HCT116 (cell line): ENCODE measurements around the gene TDG. TPM values are rescaled to one million over a fixed set of nuclear protein-coding genes. Genes with fewer than 3 reads are reported as not detected.

Experiments used
- ATAC-seq: fragments of 200-7000 bp; cut with Tn5 transposase; 2 replicates; pipeline ENCODE4 v1.9.1; 2020; ENCODE audit warnings: mild to moderate bottlenecking, moderate library complexity
- BruUV-seq: library from RNA; stranded (reverse); fragments of 400-500 nt; replicated peaks from 2 replicates; lab custom pipeline; 2021; lab: Mats Ljungman, UMichigan
- CTCF ChIA-PET: fragments of 300-600 bp; sonication (Branson Sonifier 250); formaldehyde crosslinking; loops from one replicate; lab custom pipeline; 2021; ENCODE audit warnings: antibody characterized with exemption; lab: Charles Lee
- POLR2A ChIA-PET: fragments of 300-600, 350-600 bp; sonication (Branson Sonifier 250); formaldehyde crosslinking; loops from one replicate; lab custom pipeline; 2021; ENCODE audit warnings: antibody characterized with exemption; lab: Charles Lee
- RAD21 ChIA-PET, 2 experiments: fragments of 300-600 bp; sonication (Branson Sonifier 250); formaldehyde crosslinking; loops; one replicate each; lab custom pipeline; 2023; ENCODE audit warnings: low total read pairs in 2 of 2; ENCODE audit not compliant: uncharacterized antibody in 2 of 2, unreplicated experiment in 2 of 2, low non-redundant PET in 1 of 2; lab: Charles Lee
- DNase-seq: peaks from one replicate; pipeline ENCODE4 v3.0.0-alpha.2; 2010; ENCODE audit warnings: low read depth, low spot score
- H2AFZ ChIP-seq: fragments of 200-600 bp; shearing (Covaris generic), sonication (generic); 2 replicates; pipeline ENCODE4 v1.6.1; 2017; ENCODE audit warnings: low read depth, mixed run types, mixed read lengths, antibody characterized with exemption, low read length; ENCODE audit not compliant: poor library complexity, severe bottlenecking
- H3K27ac ChIP-seq: 2 replicates; pipeline ENCODE4 v1.5.1; 2012; ENCODE audit warnings: low read depth, low read length
- H3K27me3 ChIP-seq: fragments of 200-600 bp; sonication (generic); 2 replicates; pipeline ENCODE4 v1.6.1; 2016; ENCODE audit warnings: mixed run types, low read length, mixed read lengths; ENCODE audit not compliant: insufficient read depth
- H3K36me3 ChIP-seq, 2 experiments: fragments of 200-500 bp in 1 of 2; fragments of 200-600 bp in 1 of 2; sonication (Bioruptor generic) in 1 of 2; sonication (generic) in 1 of 2; 2 replicates each; pipeline versions ENCODE4 v1.5.1 to v1.6.1; 2014 to 2016; ENCODE audit warnings: low read length in 2 of 2, inconsistent platforms in 1 of 2, mixed read lengths in 1 of 2, mixed run types in 1 of 2; ENCODE audit not compliant: insufficient read depth in 2 of 2, control insufficient read depth in 1 of 2
- H3K4me1 ChIP-seq, 2 experiments: fragments of 200-600 bp in 1 of 2; sonication (generic) in 1 of 2; 2 replicates each; pipeline versions ENCODE4 v1.5.1 to v1.6.1; 2012 to 2017; ENCODE audit warnings: low read length in 2 of 2, inconsistent platforms in 1 of 2, mild to moderate bottlenecking in 1 of 2, mixed read lengths in 1 of 2, mixed run types in 1 of 2, moderate library complexity in 1 of 2; ENCODE audit not compliant: insufficient read depth in 2 of 2, control insufficient read depth in 1 of 2
- H3K4me2 ChIP-seq: fragments of 200-600 bp; sonication (generic); 2 replicates; pipeline ENCODE4 v1.6.1; 2017; ENCODE audit warnings: mixed run types, low read length, mixed read lengths
- H3K4me3 ChIP-seq, 2 experiments: fragments of 200-600 bp in 1 of 2; sonication (generic) in 1 of 2; replicated peaks in 1 of 2; 2 replicates each; pipeline ENCODE4 v1.5.1; 2011 to 2016; ENCODE audit warnings: low read length in 2 of 2, control low read depth in 1 of 2, low read depth in 1 of 2, mild to moderate bottlenecking in 1 of 2, mixed read lengths in 1 of 2, mixed run types in 1 of 2
- H3K79me2 ChIP-seq: fragments of 200-600 bp; sonication (generic); 2 replicates; pipeline ENCODE4 v1.6.1; 2017; ENCODE audit warnings: mild to moderate bottlenecking, mixed run types, low read length, moderate library complexity, mixed read lengths; ENCODE audit not compliant: insufficient read depth
- H3K9ac ChIP-seq: fragments of 200-600 bp; sonication (generic); 2 replicates; pipeline ENCODE4 v1.6.1; 2016; ENCODE audit warnings: low read length, mixed read lengths
- H3K9me2 ChIP-seq: fragments of 200-600 bp; sonication (generic), shearing (Covaris generic); 2 replicates; pipeline ENCODE4 v1.6.1; 2017; ENCODE audit warnings: mixed run types, mild to moderate bottlenecking, moderate library complexity; ENCODE audit not compliant: insufficient read depth
- H3K9me3 ChIP-seq, 2 experiments: fragments of 200-500 bp in 1 of 2; fragments of 200-600 bp in 1 of 2; sonication (Bioruptor generic) in 1 of 2; sonication (generic) in 1 of 2; 2 replicates each; pipeline ENCODE4 v1.6.1; 2014 to 2017; ENCODE audit warnings: low read length in 2 of 2, mixed read lengths in 2 of 2, inconsistent platforms in 1 of 2, low read depth in 1 of 2, mild to moderate bottlenecking in 1 of 2, mixed run types in 1 of 2, moderate library complexity in 1 of 2; ENCODE audit not compliant: control insufficient read depth in 1 of 2, insufficient read depth in 1 of 2
- H4K20me1 ChIP-seq: fragments of 200-600 bp; sonication (generic), shearing (Covaris generic); 2 replicates; pipeline ENCODE4 v1.6.1; 2017; ENCODE audit warnings: mixed run types, mild to moderate bottlenecking, moderate library complexity; ENCODE audit not compliant: insufficient read depth
- ATF3 ChIP-seq: IDR thresholded peaks from 2 replicates; pipeline ENCODE4 v1.6.1; 2012
- CBX3 ChIP-seq: IDR thresholded peaks from 2 replicates; pipeline ENCODE4 v1.6.1; 2012; ENCODE audit warnings: low read depth
- CEBPB ChIP-seq: IDR thresholded peaks from 2 replicates; pipeline ENCODE4 v1.6.1; 2012; ENCODE audit warnings: low read depth
- EGR1 ChIP-seq: IDR thresholded peaks from 2 replicates; pipeline ENCODE4 v1.6.1; 2012; ENCODE audit warnings: low read depth
- ELF1 ChIP-seq: IDR thresholded peaks from 2 replicates; pipeline ENCODE4 v1.6.1; 2012; ENCODE audit warnings: low read depth, borderline replicate concordance
- EZH2 ChIP-seq: fragments of 200-600 bp; sonication (generic); IDR thresholded peaks from 2 replicates; pipeline ENCODE4 v1.6.1; 2017; ENCODE audit warnings: antibody characterized with exemption, mixed run types
- EZH2phosphoT487 ChIP-seq: fragments of 200-600 bp; IDR thresholded peaks from 2 replicates; pipeline ENCODE4 v1.6.1; 2018; ENCODE audit warnings: antibody characterized with exemption, borderline replicate concordance
- FOSL1 ChIP-seq: IDR thresholded peaks from 2 replicates; pipeline ENCODE4 v1.6.1; 2012; ENCODE audit warnings: low read depth
- MAX ChIP-seq: IDR thresholded peaks from 2 replicates; pipeline ENCODE4 v1.6.1; 2012
- POLR2A ChIP-seq: IDR thresholded peaks from 2 replicates; pipeline ENCODE4 v1.7.0; 2011; ENCODE audit warnings: borderline replicate concordance; ENCODE audit not compliant: insufficient read depth, insufficient read length; ENCODE audit errors: extremely low read depth
- POLR2AphosphoS5 ChIP-seq: IDR thresholded peaks from 2 replicates; pipeline ENCODE4 v1.6.1; 2011; ENCODE audit warnings: mild to moderate bottlenecking, low read depth, low read length, moderate library complexity
- RAD21 ChIP-seq: IDR thresholded peaks from 2 replicates; pipeline ENCODE4 v1.6.1; 2012; ENCODE audit warnings: low read depth, mild to moderate bottlenecking
- REST ChIP-seq: IDR thresholded peaks from 2 replicates; pipeline ENCODE4 v1.6.1; 2012; ENCODE audit warnings: low read depth
- SIN3A ChIP-seq: IDR thresholded peaks from 2 replicates; pipeline ENCODE4 v1.6.1; 2012; ENCODE audit warnings: low read depth
- SP1 ChIP-seq: IDR thresholded peaks from 2 replicates; pipeline ENCODE4 v1.6.1; 2012; ENCODE audit warnings: low read depth
- SRF ChIP-seq: IDR thresholded peaks from 2 replicates; pipeline ENCODE4 v1.6.1; 2012; ENCODE audit warnings: low read depth
- YY1 ChIP-seq: IDR thresholded peaks from 2 replicates; pipeline ENCODE4 v1.6.1; 2011; ENCODE audit warnings: low read length, low read depth, moderate library complexity, mild to moderate bottlenecking; ENCODE audit not compliant: insufficient replicate concordance; ENCODE audit errors: extremely low read depth
- ZBTB33 ChIP-seq: IDR thresholded peaks from 2 replicates; pipeline ENCODE4 v1.6.1; 2011; ENCODE audit warnings: mild to moderate bottlenecking, low read length, moderate library complexity; ENCODE audit not compliant: insufficient replicate concordance; ENCODE audit errors: extremely low read depth
- ZFX ChIP-seq: fragments of 450-650 bp; IDR thresholded peaks from 2 replicates; pipeline ENCODE4 v1.6.1; 2017
- ZNF274 ChIP-seq: fragments of 200-500 bp; sonication (Bioruptor generic); IDR thresholded peaks from 2 replicates; pipeline ENCODE4 v1.6.1; 2014; ENCODE audit warnings: mild to moderate bottlenecking, low read depth, low read length, inconsistent platforms
- intact Hi-C: fragments of 100-400 bp; cut with micrococcal nuclease; formaldehyde crosslinking; loops from 2 replicates; pipeline ENCODE4 v1.10.0; 2022
- total RNA-seq: library from RNA; stranded (reverse); gene quantifications from one replicate; pipeline ENCODE4 v1.2.1, GENCODE V29; 2021; ENCODE audit not compliant: unreplicated experiment

Gene TDG
- total RNA-seq, 1 experiment from 2014 or later: 23.9 TPM

- CTCF ChIA-PET: interaction anchor here (1.4 kb wide), 1 partner anchor 36 kb away, joined by 5 read pairs; the partner anchor contains the start of gene TDG
- Histone ChIP-seq H3K27me3 (no peaks in the 10 kb centered on the region), H3K27ac (peak overlapping the region; percentile 63), H3K36me3 (peaks cover 23 to 30% of the 10 kb centered on the region in 2 experiments), H3K79me2 (peaks cover 40% of the 10 kb centered on the region), H4K20me1 (peaks cover 21% of the 10 kb centered on the region; the same call in 1 of the 2 replicates), H2AFZ (peak overlapping the region; percentile 57), H3K4me2 (peak overlapping the region; percentile 88), H3K9ac (peak overlapping the region; percentile 65), H3K9me2 (no peaks in the 10 kb centered on the region), H3K4me1 (peaks cover 10 to 32% of the 10 kb centered on the region in 2 experiments), H3K9me3 (no peaks in the 10 kb centered on the region), H3K4me3 (peak overlapping the region; percentile 61 to 67)
- DNase-seq (peak; percentile 78), ATAC-seq (peak; percentile 71)
- intact Hi-C loops: no loop called here
- RAD21 ChIA-PET: no interaction called here
- BruUV-seq: TSS peak; percentile 80
- POLR2A ChIA-PET: interaction anchor here (0.7 to 1.8 kb wide), 14 partner anchors 9 to 170 kb away, joined by 3 to 16 read pairs (median 4); partner anchors contain the start of gene TDG
- TF ChIP-seq SRF (no peak), CBX3 (no peak), POLR2AphosphoS5 (peak; percentile 76), EZH2phosphoT487 (no peak), ZBTB33 (no peak), POLR2A (peak; percentile 69), FOSL1 (no peak), SIN3A (peak; percentile 29; the same call in 1 of the 2 replicates), ATF3 (no peak), CEBPB (no peak), ZNF274 (no peak), YY1 (no peak), ZFX (peak; percentile 84), SP1 (no peak), REST (no peak), EGR1 (no peak), RAD21 (no peak), MAX (peak; percentile 16; the same call in 1 of the 2 replicates), EZH2 (no peak), ELF1 (no peak)
Observed at GRCh38 chr12:103929046-103929783, 36.5 kb upstream of the TDG start.
